GM12878 (cell line): ENCODE results near the gene UBE2E2. TPM values are rescaled to one million over a fixed set of nuclear protein-coding genes. Genes with fewer than 3 reads are reported as not detected.

Experiments used
- ATAC-seq: fragments of 200-7000 bp; cut with Tn5 transposase; 3 replicates; pipeline ENCODE4 v1.9.1; 2020; ENCODE audit warnings: mild to moderate bottlenecking, moderate library complexity
- BruUV-seq: library from RNA; stranded (reverse); fragments of 400-500 nt; replicated peaks from 2 replicates; lab custom pipeline; 2021; lab: Mats Ljungman, UMichigan
- CTCF ChIA-PET: fragments of 300-600 bp; sonication (Branson Sonifier 250); formaldehyde crosslinking; extraction: SDS; loops from one replicate; lab custom pipeline; 2021; ENCODE audit warnings: inconsistent platforms; lab: Yijun Ruan, JAX
- POLR2A ChIA-PET: fragments of 350-600 bp; formaldehyde crosslinking; extraction: SDS; loops from one replicate; lab custom pipeline; 2021; ENCODE audit warnings: inconsistent platforms; lab: Charles Lee
- RAD21 ChIA-PET: fragments of 300-600 bp; sonication (Branson Sonifier 250); formaldehyde crosslinking; loops from one replicate; lab custom pipeline; 2023; ENCODE audit warnings: antibody characterized with exemption; ENCODE audit not compliant: unreplicated experiment; lab: Charles Lee
- SMC1A ChIA-PET: fragments of 300-600 bp; sonication (Branson Sonifier 250); formaldehyde crosslinking; loops from one replicate; lab custom pipeline; 2023; ENCODE audit not compliant: unreplicated experiment, uncharacterized antibody; lab: Charles Lee
- DNase-seq: peaks from one replicate; pipeline ENCODE4 v3.0.0-alpha.2; 2011; ENCODE audit warnings: low read depth, low spot score
- FAIRE-seq: peaks from 3 replicates; lab custom pipeline; 2011; peaks lifted over from hg19 to GRCh38; lab: Jason Lieb, UNC
- H2AFZ ChIP-seq: 2 replicates; pipeline ENCODE4 v1.6.0; 2011; ENCODE audit warnings: low read depth, low read length, control low read depth; ENCODE audit not compliant: control insufficient read depth
- H3K27ac ChIP-seq: 2 replicates; pipeline ENCODE4 v1.5.1; 2011; ENCODE audit warnings: control low read depth; ENCODE audit not compliant: control insufficient read depth, insufficient read depth
- H3K27me3 ChIP-seq, 2 experiments: replicated peaks in 1 of 2; 2 replicates each; pipeline versions ENCODE4 v1.6.0 to v1.6.1; 2011; ENCODE audit warnings: low read length in 1 of 2; ENCODE audit not compliant: control insufficient read depth in 2 of 2, insufficient read depth in 2 of 2
- H3K36me3 ChIP-seq, 2 experiments: 2 replicates each; pipeline ENCODE4 v1.5.1; 2011; ENCODE audit warnings: low read length in 1 of 2; ENCODE audit not compliant: control insufficient read depth in 2 of 2, insufficient read depth in 2 of 2
- H3K4me1 ChIP-seq: 2 replicates; pipeline ENCODE4 v1.6.1; 2011; ENCODE audit warnings: mild to moderate bottlenecking, low read length, moderate library complexity, mixed read lengths; ENCODE audit not compliant: control insufficient read depth, insufficient read depth
- H3K4me2 ChIP-seq: 2 replicates; pipeline ENCODE4 v1.6.0; 2011; ENCODE audit warnings: control low read depth; ENCODE audit not compliant: control insufficient read depth, insufficient read depth
- H3K4me3 ChIP-seq: fragments of 200-600 bp; sonication (generic); 2 replicates; pipeline ENCODE4 v1.5.1; 2016
- H3K79me2 ChIP-seq: 2 replicates; pipeline ENCODE4 v1.6.0; 2011; ENCODE audit warnings: low read length; ENCODE audit not compliant: control insufficient read depth, insufficient read depth
- H3K9ac ChIP-seq: 2 replicates; pipeline ENCODE4 v1.8.0; 2011; ENCODE audit warnings: low read length, control low read depth, mixed read lengths; ENCODE audit not compliant: control insufficient read depth, insufficient read depth
- H3K9me3 ChIP-seq: replicated peaks from 3 replicates; pipeline ENCODE4 v1.5.1; 2011; ENCODE audit warnings: mild to moderate bottlenecking, low read length; ENCODE audit not compliant: control insufficient read depth, insufficient read depth
- H4K20me1 ChIP-seq: 2 replicates; pipeline ENCODE4 v1.6.0; 2011; ENCODE audit not compliant: control insufficient read depth, insufficient read depth
- POLR2AphosphoS5 ChIP-seq: IDR thresholded peaks from 2 replicates; pipeline ENCODE4 v1.6.1; 2011; ENCODE audit warnings: mild to moderate bottlenecking, low read length, inconsistent platforms
- RUNX3 ChIP-seq: IDR thresholded peaks from 2 replicates; pipeline ENCODE4 v1.6.1; 2012; ENCODE audit warnings: low read length, inconsistent platforms
- ZNF24 ChIP-seq: fragments of 450-650 bp; IDR thresholded peaks from 2 replicates; pipeline ENCODE4 v1.6.1; 2017; ENCODE audit warnings: antibody characterized with exemption, mild to moderate bottlenecking
- WGBS: methylation state at CpG from one replicate; pipeline ENCODE4 v1.1.6; 2016; ENCODE audit warnings: low lambda C conversion rate; ENCODE audit not compliant: insufficient replicate concordance, insufficient coverage; ENCODE audit errors: missing lambda C conversion rate; 5-methylcytosine and 5-hydroxymethylcytosine counted together
- in situ Hi-C: fragments of 300-500 bp; cut with MboI; formaldehyde crosslinking; loops from 9 replicates; pipeline ENCODE4 v1.14.3; 2018; ENCODE audit warnings: mixed read lengths
- intact Hi-C: fragments of 100-400 bp; cut with micrococcal nuclease; formaldehyde crosslinking; loops from one replicate; pipeline ENCODE4 v1.14.2; 2022; ENCODE audit not compliant: unreplicated experiment
- polyA plus RNA-seq, 11 experiments: library from polyadenylated mRNA; depleted of rRNA in 4 of 11; unstranded in 6 of 11; stranded (reverse) in 5 of 11; fragments of >200 nt; fragmentation: Nextera tagmentation in 4 of 11; fragmentation: Illumina TruSeq in 1 of 11; extraction: Ambion mirVana in 4 of 11; extraction: Trizol in 1 of 11; gene quantifications; 1 replicate in 1 of 11; 2 replicates in 10 of 11; pipeline versions ENCODE4 v1.2.1 to v1.2.3, GENCODE V29; 2011 to 2016; ENCODE audit warnings: inconsistent platforms in 2 of 11, missing spikeins in 2 of 11, low read depth in 1 of 11
- total RNA-seq, 4 experiments: library from RNA; depleted of rRNA in 3 of 4; stranded (reverse); fragments of >200 nt in 3 of 4; fragmentation: Illumina TruSeq in 1 of 4; extraction: Trizol in 1 of 4; gene quantifications; 2 replicates each; pipeline versions ENCODE4 v1.2.1 to v1.2.3, GENCODE V29; 2013 to 2021
- TF ChIP-seq, protein P1 (sequence below): fragments of 450-650 bp; IDR thresholded peaks from 2 replicates; pipeline ENCODE4 v1.6.1; 2017; ENCODE audit warnings: antibody characterized with exemption, mild to moderate bottlenecking, moderate library complexity

The UBE2E2 gene
- total and polyA plus RNA-seq, 10 of the 15 experiments (the other 5 are each of a cell fraction or from before 2014, with no cell fraction given), result 8.7 to 71.0 (median 36.4) TPM

DNA sequence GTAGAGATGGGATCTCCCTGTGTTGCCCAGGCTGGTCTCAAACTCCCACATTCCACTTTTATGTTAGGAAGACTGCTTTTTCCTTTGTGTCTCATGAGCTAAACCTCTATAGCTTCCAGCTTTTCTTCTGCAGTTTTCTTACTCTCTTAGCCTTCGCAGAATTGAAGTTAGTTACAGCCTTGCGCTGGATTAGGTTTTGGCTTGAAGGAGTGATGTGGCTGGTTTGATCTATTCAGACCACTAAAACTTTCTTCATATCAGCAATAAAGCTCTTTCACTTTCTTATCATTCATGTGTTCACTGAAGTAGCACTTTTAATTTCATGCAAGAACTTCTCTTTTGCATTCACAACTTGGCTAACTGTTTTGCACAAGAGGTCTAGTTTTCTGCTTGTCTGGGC, 254.6 kb downstream of the UBE2E2 start:
- ChIA-PET POLR2A (interaction anchor here (0.6 to 1.4 kb wide), 3 partner anchors 13 to 223 kb away, joined by 3 read pairs; no protein-coding TSS in a partner anchor), CTCF (no interaction called here)
- peak; percentile 34; the same call in 1 of the 2 replicates for TF ChIP-seq ZNF24
- no peak for TF ChIP-seq POLR2AphosphoS5
- TF ChIP-seq, protein P1, sequence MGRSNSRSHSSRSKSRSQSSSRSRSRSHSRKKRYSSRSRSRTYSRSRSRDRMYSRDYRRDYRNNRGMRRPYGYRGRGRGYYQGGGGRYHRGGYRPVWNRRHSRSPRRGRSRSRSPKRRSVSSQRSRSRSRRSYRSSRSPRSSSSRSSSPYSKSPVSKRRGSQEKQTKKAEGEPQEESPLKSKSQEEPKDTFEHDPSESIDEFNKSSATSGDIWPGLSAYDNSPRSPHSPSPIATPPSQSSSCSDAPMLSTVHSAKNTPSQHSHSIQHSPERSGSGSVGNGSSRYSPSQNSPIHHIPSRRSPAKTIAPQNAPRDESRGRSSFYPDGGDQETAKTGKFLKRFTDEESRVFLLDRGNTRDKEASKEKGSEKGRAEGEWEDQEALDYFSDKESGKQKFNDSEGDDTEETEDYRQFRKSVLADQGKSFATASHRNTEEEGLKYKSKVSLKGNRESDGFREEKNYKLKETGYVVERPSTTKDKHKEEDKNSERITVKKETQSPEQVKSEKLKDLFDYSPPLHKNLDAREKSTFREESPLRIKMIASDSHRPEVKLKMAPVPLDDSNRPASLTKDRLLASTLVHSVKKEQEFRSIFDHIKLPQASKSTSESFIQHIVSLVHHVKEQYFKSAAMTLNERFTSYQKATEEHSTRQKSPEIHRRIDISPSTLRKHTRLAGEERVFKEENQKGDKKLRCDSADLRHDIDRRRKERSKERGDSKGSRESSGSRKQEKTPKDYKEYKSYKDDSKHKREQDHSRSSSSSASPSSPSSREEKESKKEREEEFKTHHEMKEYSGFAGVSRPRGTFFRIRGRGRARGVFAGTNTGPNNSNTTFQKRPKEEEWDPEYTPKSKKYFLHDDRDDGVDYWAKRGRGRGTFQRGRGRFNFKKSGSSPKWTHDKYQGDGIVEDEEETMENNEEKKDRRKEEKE, result no peak
- TF ChIP-seq RUNX3, result peak; percentile 11; the same call in 1 of the 2 replicates
- TF ChIP-seq, all 136 proteins: peak for 2

More for the DNA sequence above, 254.6 kb downstream of the UBE2E2 start:
- DNase-seq, result no peak
- intact Hi-C loops, result no loop called here
- no peak overlapping the region for H3K4me3 ChIP-seq
- no peak overlapping the region for H3K9ac ChIP-seq
- H3K9me3 ChIP-seq, result no peaks in the 10 kb centered on the region; the same call in 2 of the 3 replicates
- H3K36me3 ChIP-seq, result no peaks in the 10 kb centered on the region
- no peaks in the 10 kb centered on the region for H3K79me2 ChIP-seq
- no peak overlapping the region for H2AFZ ChIP-seq
- no peaks in the 10 kb centered on the region for H3K27me3 ChIP-seq
- FAIRE-seq, result no peak
- no peak for ATAC-seq
- no peaks in the 10 kb centered on the region for H4K20me1 ChIP-seq
- no TSS peak for BruUV-seq
- H3K27ac ChIP-seq, result no peak overlapping the region
- ChIA-PET RAD21 (no interaction called here), SMC1A (interaction anchor here (0.6 to 1.4 kb wide), 9 partner anchors 9 to 192 kb away, joined by 3 to 5 read pairs (median 3); no protein-coding TSS in a partner anchor)
- no peak overlapping the region for H3K4me2 ChIP-seq
- in situ Hi-C loops, result no loop called here
- no peaks in the 10 kb centered on the region for H3K4me1 ChIP-seq
- WGBS, result 100% methylated on average over 2 of the region's 2 CpGs
